AG04450 (cell line): ENCODE results near the gene GTPBP3. TPM values are rescaled to one million over a fixed set of nuclear protein-coding genes. Genes with fewer than 3 reads are reported as not detected.
A peak's percentile ranks its signal among the peaks of the same experiment; 100 is the strongest.

Experiments used
- CTCF ChIA-PET: fragments of 300-600, 350-600 bp; formaldehyde crosslinking; extraction: SDS; loops from one replicate; lab custom pipeline; 2022; ENCODE audit warnings: antibody characterized with exemption, inconsistent platforms; lab: Charles Lee
- POLR2A ChIA-PET: fragments of 350-600 bp; formaldehyde crosslinking; extraction: SDS; loops from one replicate; lab custom pipeline; 2021; ENCODE audit warnings: antibody characterized with exemption, inconsistent platforms; lab: Yijun Ruan, JAX
- DNase-seq: peaks from one replicate; pipeline ENCODE4 v3.0.0-alpha.2; 2011; ENCODE audit warnings: low read depth, low spot score
- H3K27ac ChIP-seq: one replicate; pipeline ENCODE4 v1.5.1; 2012; ENCODE audit warnings: low read depth, low read length, control low read depth
- H3K27me3 ChIP-seq: one replicate; pipeline ENCODE4 v1.6.0; 2012; ENCODE audit warnings: low read length; ENCODE audit not compliant: control insufficient read depth, insufficient read depth
- H3K4me3 ChIP-seq: 2 replicates; pipeline ENCODE4 v1.5.1; 2011; ENCODE audit warnings: mild to moderate bottlenecking, low read depth, low read length, control low read depth
- H3K9me3 ChIP-seq: 2 replicates; pipeline ENCODE4 v1.5.1; 2012; ENCODE audit warnings: low read length; ENCODE audit not compliant: control insufficient read depth, insufficient read depth
- polyA plus RNA-seq: library from polyadenylated mRNA; depleted of rRNA; stranded (reverse); fragments of >200 nt; gene quantifications from 2 replicates; pipeline ENCODE4 v1.2.3, GENCODE V29; 2011
- TF ChIP-seq, protein P1 (sequence below): IDR thresholded peaks from 2 replicates; pipeline ENCODE4 v1.5.1; 2011; ENCODE audit warnings: low read depth, low read length, control low read depth, inconsistent platforms

The GTPBP3 gene
- polyA plus RNA-seq, 1 experiment, result 4.7 TPM

GRCh38 chr19:17302391-17303166, 34.8 kb upstream of the GTPBP3 start:
- Histone ChIP-seq H3K27me3 (no peaks in the 10 kb centered on the region), H3K4me3 (peak overlapping the region; percentile 72), H3K9me3 (no peaks in the 10 kb centered on the region; the same call in 1 of the 2 replicates), H3K27ac (peak overlapping the region; percentile 47)
- ChIA-PET POLR2A (no interaction called here), CTCF (interaction anchor here (0.9 to 3.6 kb wide), 2 partner anchors 9 to 15 kb away, joined by 3 to 16 read pairs; no protein-coding TSS in a partner anchor)
- TF ChIP-seq, protein P1, sequence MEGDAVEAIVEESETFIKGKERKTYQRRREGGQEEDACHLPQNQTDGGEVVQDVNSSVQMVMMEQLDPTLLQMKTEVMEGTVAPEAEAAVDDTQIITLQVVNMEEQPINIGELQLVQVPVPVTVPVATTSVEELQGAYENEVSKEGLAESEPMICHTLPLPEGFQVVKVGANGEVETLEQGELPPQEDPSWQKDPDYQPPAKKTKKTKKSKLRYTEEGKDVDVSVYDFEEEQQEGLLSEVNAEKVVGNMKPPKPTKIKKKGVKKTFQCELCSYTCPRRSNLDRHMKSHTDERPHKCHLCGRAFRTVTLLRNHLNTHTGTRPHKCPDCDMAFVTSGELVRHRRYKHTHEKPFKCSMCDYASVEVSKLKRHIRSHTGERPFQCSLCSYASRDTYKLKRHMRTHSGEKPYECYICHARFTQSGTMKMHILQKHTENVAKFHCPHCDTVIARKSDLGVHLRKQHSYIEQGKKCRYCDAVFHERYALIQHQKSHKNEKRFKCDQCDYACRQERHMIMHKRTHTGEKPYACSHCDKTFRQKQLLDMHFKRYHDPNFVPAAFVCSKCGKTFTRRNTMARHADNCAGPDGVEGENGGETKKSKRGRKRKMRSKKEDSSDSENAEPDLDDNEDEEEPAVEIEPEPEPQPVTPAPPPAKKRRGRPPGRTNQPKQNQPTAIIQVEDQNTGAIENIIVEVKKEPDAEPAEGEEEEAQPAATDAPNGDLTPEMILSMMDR, result no peak
- no peak for DNase-seq

GRCh38 chr19:17303167-17303939, 34.0 kb upstream of the GTPBP3 start, which contains the start of gene ABHD8:
Gene ABHD8, minus strand, starts transcription at chr19:17303425. Its CDS starts 1,809 bp downstream, at chr19:17301616.
- Histone ChIP-seq H3K9me3 (no peaks in the 10 kb centered on the region; the same call in 1 of the 2 replicates), H3K27me3 (no peaks in the 10 kb centered on the region), H3K4me3 (peak within 1 kb of the TSS; percentile 72), H3K27ac (peak within 1 kb of the TSS; percentile 47)
- POLR2A ChIA-PET, result no interaction called here
- DNase-seq, result peak; percentile 90
- TF ChIP-seq, protein P1, result peak; percentile 47
- CTCF ChIA-PET, result interaction anchor here (0.9 to 3.6 kb wide), 2 partner anchors 10 to 15 kb away, joined by 3 to 16 read pairs; no protein-coding TSS in a partner anchor

- H3K27ac ChIP-seq, result no peak overlapping the region
- ChIA-PET POLR2A (interaction anchor here (2.0 kb wide), 1 partner anchor 11 kb away, joined by 11 read pairs; no protein-coding TSS in a partner anchor), CTCF (interaction anchor here (0.9 to 3.6 kb wide), 2 partner anchors 11 to 16 kb away, joined by 3 to 16 read pairs; no protein-coding TSS in a partner anchor)
- H3K27me3 ChIP-seq, result no peaks in the 10 kb centered on the region
- TF ChIP-seq, protein P1, result no peak
- DNase-seq, result no peak
- no peak overlapping the region for H3K4me3 ChIP-seq
- H3K9me3 ChIP-seq, result no peaks in the 10 kb centered on the region; the same call in 1 of the 2 replicates
Observed at GRCh38 chr19:17303940-17304267, 33.4 kb upstream of the GTPBP3 start.

DNA sequence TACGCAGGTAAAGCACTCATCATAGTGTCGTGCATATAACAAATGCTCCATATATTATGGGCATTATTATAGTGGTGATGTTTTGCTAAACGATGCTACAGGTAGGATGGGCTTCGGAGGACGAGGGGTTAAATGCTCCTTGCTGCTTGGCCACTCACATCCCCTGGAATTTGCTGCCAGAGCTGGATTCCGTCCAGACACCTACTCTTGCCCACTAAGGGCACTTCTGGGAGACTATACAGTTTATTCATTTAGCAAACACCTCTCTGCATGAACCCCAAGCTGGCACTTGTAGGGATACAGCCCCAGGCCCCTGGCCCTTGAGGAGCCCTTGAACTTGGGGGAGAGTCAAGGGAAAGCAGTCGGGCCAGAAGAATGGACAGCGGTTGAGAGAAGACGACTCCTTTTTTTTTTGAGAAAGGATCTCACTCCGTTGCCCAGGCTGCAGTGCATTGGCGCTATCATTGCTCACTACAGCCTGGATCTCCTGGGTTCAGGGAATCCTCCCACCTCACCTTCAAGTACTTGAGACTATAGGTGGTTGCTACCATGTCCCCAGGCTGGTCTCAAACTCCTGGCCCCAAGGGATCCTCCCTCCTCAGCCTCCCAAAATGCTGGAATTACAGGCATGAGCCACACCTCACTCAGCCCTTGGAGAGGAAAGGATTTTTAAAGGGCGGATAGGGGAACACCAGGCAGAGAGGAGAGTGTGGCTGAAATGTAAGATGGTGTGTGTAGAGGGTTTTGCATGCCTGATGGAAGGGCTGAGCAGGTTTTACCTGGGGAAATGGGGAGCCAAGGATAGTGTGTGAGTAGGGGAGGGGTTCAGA, 32.8 kb upstream of the GTPBP3 start:
- POLR2A ChIA-PET, result interaction anchor here (0.5 to 2.0 kb wide), 8 partner anchors 12 to 1109 kb away, joined by 3 to 11 read pairs (median 4); no protein-coding TSS in a partner anchor
- no peaks in the 10 kb centered on the region; the same call in 1 of the 2 replicates for H3K9me3 ChIP-seq
- peak overlapping the region; percentile 52 for H3K27ac ChIP-seq
- no peaks in the 10 kb centered on the region for H3K27me3 ChIP-seq
- CTCF ChIA-PET, result interaction anchor here (0.7 to 3.6 kb wide), 8 partner anchors 7 to 139 kb away, joined by 3 to 16 read pairs (median 4); partner anchors contain the start of gene ANKLE1
- TF ChIP-seq, protein P1, result no peak
- no peak overlapping the region for H3K4me3 ChIP-seq
- no peak for DNase-seq
